ENCODE results near the gene SLC9B1. TPM values are rescaled to one million over a fixed set of nuclear protein-coding genes. Genes with fewer than 3 reads are reported as not detected.

Gene SLC9B1
- total RNA-seq, 1 experiment from 2014 or later = 1.7 TPM

GRCh38 chr4:102858828-102859464 lies 160.6 kb downstream of the SLC9B1 start:
- Mint-ChIP-seq H3K9me3 (ENCODE audit: unreplicated experiment) (peaks cover 20% of the 10 kb centered on the region), H3K4me1 (ENCODE audit: low read depth, unreplicated experiment) (no peaks in the 10 kb centered on the region), H3K4me3 (ENCODE audit: unreplicated experiment) (no peak overlapping the region), H3K27ac (ENCODE audit: unreplicated experiment) (no peak overlapping the region), H3K36me3 (ENCODE audit: insufficient read depth, unreplicated experiment) (no peaks in the 10 kb centered on the region), H3K27me3 (ENCODE audit: insufficient read depth, unreplicated experiment) (no peaks in the 10 kb centered on the region)
- CTCF ChIA-PET = no interaction called here
- no peaks in the 10 kb centered on the region for H3K27me3 ChIP-seq (replicated peaks; ENCODE audit: control insufficient read depth, insufficient read depth, low read length)
- POLR2A ChIA-PET = no interaction called here
- H3K9me3 ChIP-seq = peaks cover 6% of the 10 kb centered on the region; the same call in 1 of the 2 replicates
- no TSS peak for BruUV-seq (replicated peaks)
- intact Hi-C loops (cut with micrococcal nuclease; ENCODE audit: unreplicated experiment) = no loop called here
- no peak overlapping the region for H3K4me3 ChIP-seq (ENCODE audit: low read depth, low read length)
- TF ChIP-seq, protein P1, sequence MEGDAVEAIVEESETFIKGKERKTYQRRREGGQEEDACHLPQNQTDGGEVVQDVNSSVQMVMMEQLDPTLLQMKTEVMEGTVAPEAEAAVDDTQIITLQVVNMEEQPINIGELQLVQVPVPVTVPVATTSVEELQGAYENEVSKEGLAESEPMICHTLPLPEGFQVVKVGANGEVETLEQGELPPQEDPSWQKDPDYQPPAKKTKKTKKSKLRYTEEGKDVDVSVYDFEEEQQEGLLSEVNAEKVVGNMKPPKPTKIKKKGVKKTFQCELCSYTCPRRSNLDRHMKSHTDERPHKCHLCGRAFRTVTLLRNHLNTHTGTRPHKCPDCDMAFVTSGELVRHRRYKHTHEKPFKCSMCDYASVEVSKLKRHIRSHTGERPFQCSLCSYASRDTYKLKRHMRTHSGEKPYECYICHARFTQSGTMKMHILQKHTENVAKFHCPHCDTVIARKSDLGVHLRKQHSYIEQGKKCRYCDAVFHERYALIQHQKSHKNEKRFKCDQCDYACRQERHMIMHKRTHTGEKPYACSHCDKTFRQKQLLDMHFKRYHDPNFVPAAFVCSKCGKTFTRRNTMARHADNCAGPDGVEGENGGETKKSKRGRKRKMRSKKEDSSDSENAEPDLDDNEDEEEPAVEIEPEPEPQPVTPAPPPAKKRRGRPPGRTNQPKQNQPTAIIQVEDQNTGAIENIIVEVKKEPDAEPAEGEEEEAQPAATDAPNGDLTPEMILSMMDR (IDR thresholded peaks at IDR 0.05; ENCODE audit: insufficient read depth in 1 of 2, low read depth in 1 of 2, low read length in 1 of 2, severe bottlenecking in 1 of 2, unreplicated experiment in 1 of 2) = no peak
- no peaks in the 10 kb centered on the region for H3K36me3 ChIP-seq (ENCODE audit: control insufficient read depth, insufficient read depth, low read length)
- no peak for DNase-seq
- no peaks in the 10 kb centered on the region for H3K4me1 ChIP-seq

Other genes with a start within 250 kb of the SLC9B1 start
- gene UBE2D3, start 192.2 kb downstream of the SLC9B1 start, total RNA-seq (2022) = 294 and 305 TPM in 2 replicates
- gene CISD2, start 150.7 kb downstream of the SLC9B1 start, total RNA-seq (2022) = 54.0 and 58.6 TPM in 2 replicates
- gene SLC9B2, start 57.1 kb upstream of the SLC9B1 start, total RNA-seq (2022) = 22.1 and 24.0 TPM in 2 replicates
- 17.4 and 19.7 TPM in 2 replicates for gene BDH2, start 80.1 kb upstream of the SLC9B1 start, total RNA-seq (2022)
- 30.3 and 36.9 TPM in 2 replicates for gene CENPE, start 178.6 kb upstream of the SLC9B1 start, total RNA-seq (2022)

All from Caco-2 (cell line).